HL-60 (cell line): ENCODE results near the gene CHL1.

ENCODE experiments used
- DNase-seq, 2 experiments: peaks; one replicate each; pipeline ENCODE4 v3.0.0-alpha.2; 2010 to 2020; ENCODE audit warnings: low read depth in 1 of 2, low spot score in 1 of 2
- H3K27ac ChIP-seq: fragments of 250-450 bp; sonication (Bioruptor Pico); replicated peaks from 2 replicates; pipeline ENCODE4 v1.5.1; 2020; ENCODE audit warnings: mild to moderate bottlenecking, moderate library complexity
- H3K27me3 ChIP-seq: fragments of 250-450 bp; sonication (Bioruptor Pico); 2 replicates; pipeline ENCODE4 v1.5.1; 2021; ENCODE audit warnings: mild to moderate bottlenecking, moderate library complexity; ENCODE audit not compliant: insufficient read depth, poor library complexity, severe bottlenecking
- H3K4me3 ChIP-seq: replicated peaks from 2 replicates; pipeline ENCODE4 v1.5.1; 2011; ENCODE audit warnings: mild to moderate bottlenecking, control low read depth, low read length; ENCODE audit not compliant: insufficient read depth
- CTCF ChIP-seq: IDR thresholded peaks from one replicate; pipeline ENCODE4 v1.5.1; 2011; ENCODE audit warnings: low read length, control low read depth, inconsistent platforms; ENCODE audit not compliant: insufficient read depth
- GABPA ChIP-seq: IDR thresholded peaks from 2 replicates; pipeline ENCODE4 v1.6.1; 2012; ENCODE audit warnings: low read depth
- POLR2AphosphoS5 ChIP-seq: IDR thresholded peaks from 2 replicates; pipeline ENCODE4 v1.6.1; 2012; ENCODE audit warnings: low read depth
- REST ChIP-seq: IDR thresholded peaks from 2 replicates; pipeline ENCODE4 v1.6.1; 2012; ENCODE audit warnings: low read depth; ENCODE audit not compliant: insufficient replicate concordance
- SPI1 ChIP-seq: IDR thresholded peaks from 2 replicates; pipeline ENCODE4 v1.6.1; 2012; ENCODE audit warnings: low read depth, mild to moderate bottlenecking, borderline replicate concordance

The CHL1 gene

GRCh38 chr3:210669-211068 lies 14.1 kb downstream of the CHL1 start:
- no peaks in the 10 kb centered on the region for H3K27me3 ChIP-seq
- TF ChIP-seq POLR2AphosphoS5 = no peak
- no peak for TF ChIP-seq REST
- no peak for TF ChIP-seq GABPA
- no peak for TF ChIP-seq SPI1
- no peak for TF ChIP-seq CTCF

GRCh38 chr3:212432-212831 lies 15.9 kb downstream of the CHL1 start:
- TF ChIP-seq POLR2AphosphoS5 (no peak), GABPA (no peak), CTCF (no peak), SPI1 (no peak), REST (no peak)
- Histone ChIP-seq H3K4me3 (no peak overlapping the region), H3K27ac (no peak overlapping the region), H3K27me3 (no peaks in the 10 kb centered on the region)
- no peak for DNase-seq

More at GRCh38 chr3:210669-211068, 14.1 kb downstream of the CHL1 start:
- Histone ChIP-seq H3K4me3 (no peak overlapping the region), H3K27ac (no peak overlapping the region)
- no peak for DNase-seq

GRCh38 chr3:217099-217813 lies 20.7 kb downstream of the CHL1 start:
- no peak overlapping the region for H3K27ac ChIP-seq
- TF ChIP-seq CTCF (no peak), SPI1 (no peak), GABPA (no peak), REST (no peak), POLR2AphosphoS5 (no peak)
- no peak for DNase-seq
- H3K27me3 ChIP-seq = no peaks in the 10 kb centered on the region
- no peak overlapping the region for H3K4me3 ChIP-seq
